ENCODE measurements around the gene AK5. TPM values are rescaled to one million over a fixed set of nuclear protein-coding genes. Genes with fewer than 3 reads are reported as not detected.
A peak's percentile ranks its signal among the peaks of the same experiment; 100 is the strongest.

The AK5 gene
- total and polyA plus RNA-seq, 2 experiments from 2014 or later = 8.8 to 12.2 TPM

DNA sequence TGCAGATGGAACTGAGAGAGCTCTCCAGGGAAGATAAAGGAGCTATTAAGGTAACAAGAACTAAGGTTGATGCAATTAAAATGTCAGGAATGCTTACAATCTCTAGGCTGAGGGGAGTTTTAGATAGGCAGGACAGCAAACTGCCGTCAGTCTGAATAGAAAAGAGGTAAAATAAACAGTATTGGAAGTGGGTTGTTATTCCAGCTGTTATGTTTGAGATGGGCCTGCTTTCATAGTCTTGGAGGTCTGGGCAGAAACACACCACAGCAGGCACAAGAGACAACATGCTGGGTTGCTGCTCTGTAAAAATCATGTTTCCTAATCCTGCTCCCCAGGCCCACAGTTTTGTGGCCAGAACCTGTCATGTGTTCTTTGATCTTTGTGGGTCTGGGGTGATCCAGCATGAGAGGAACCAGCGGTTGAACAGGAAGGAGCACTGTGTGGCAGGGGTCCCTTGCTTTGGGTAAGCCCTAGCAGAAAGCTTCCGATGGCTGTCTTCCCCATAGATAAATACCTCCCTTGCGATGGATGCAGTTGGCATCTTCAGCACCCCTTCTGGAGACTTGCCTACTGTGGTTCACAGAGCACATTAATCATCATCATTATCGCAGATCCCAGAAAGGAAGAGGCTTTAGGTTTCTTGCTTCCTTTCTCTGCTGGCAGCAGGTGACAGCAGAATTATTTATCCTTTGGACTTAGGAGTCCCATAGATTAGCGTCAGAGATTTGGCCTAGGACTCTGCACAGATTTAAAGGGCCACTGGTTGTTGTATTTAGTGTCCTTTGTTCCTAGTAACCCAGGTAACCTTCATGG, 97.1 kb downstream of the AK5 start:
- Histone ChIP-seq H4K20me1 (replicated peaks; ENCODE audit: insufficient read depth) (no peaks in the 10 kb centered on the region), H3K4me3 (no peak overlapping the region), H3K4me1 (ENCODE audit: insufficient read depth) (peaks cover 7% of the 10 kb centered on the region; the same call in 1 of the 2 replicates), H2AFZ (no peak overlapping the region), H3K36me3 (ENCODE audit: insufficient read depth) (no peaks in the 10 kb centered on the region), H3K79me2 (replicated peaks; ENCODE audit: insufficient read depth) (no peaks in the 10 kb centered on the region), H3K4me2 (no peak overlapping the region), H3K9me2 (ENCODE audit: insufficient read depth) (no peaks in the 10 kb centered on the region), H3K27me3 (ENCODE audit: insufficient read depth) (no peaks in the 10 kb centered on the region), H3F3A (replicated peaks; ENCODE audit: low read depth) (no peaks in the 10 kb centered on the region), H3K27ac (ENCODE audit: low read depth) (peak overlapping the region; percentile 30; the same call in 1 of the 2 replicates)
- no peak for TF ChIP-seq JUNB (IDR thresholded peaks at IDR 0.05; ENCODE audit: unreplicated experiment)
- no peak for TF ChIP-seq ZNF114 (CRISPR knock-in tag; IDR thresholded peaks at IDR 0.05)
- no peak for TF ChIP-seq EZH2 (IDR thresholded peaks at IDR 0.05; ENCODE audit: low read depth, unreplicated experiment)
- TF ChIP-seq, protein P1, sequence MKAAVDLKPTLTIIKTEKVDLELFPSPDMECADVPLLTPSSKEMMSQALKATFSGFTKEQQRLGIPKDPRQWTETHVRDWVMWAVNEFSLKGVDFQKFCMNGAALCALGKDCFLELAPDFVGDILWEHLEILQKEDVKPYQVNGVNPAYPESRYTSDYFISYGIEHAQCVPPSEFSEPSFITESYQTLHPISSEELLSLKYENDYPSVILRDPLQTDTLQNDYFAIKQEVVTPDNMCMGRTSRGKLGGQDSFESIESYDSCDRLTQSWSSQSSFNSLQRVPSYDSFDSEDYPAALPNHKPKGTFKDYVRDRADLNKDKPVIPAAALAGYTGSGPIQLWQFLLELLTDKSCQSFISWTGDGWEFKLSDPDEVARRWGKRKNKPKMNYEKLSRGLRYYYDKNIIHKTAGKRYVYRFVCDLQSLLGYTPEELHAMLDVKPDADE (IDR thresholded peaks at IDR 0.05) = no peak
- TF ChIP-seq STAT1 (IDR thresholded peaks at IDR 0.05; ENCODE audit: unreplicated experiment) = no peak
- TF ChIP-seq, protein P2, sequence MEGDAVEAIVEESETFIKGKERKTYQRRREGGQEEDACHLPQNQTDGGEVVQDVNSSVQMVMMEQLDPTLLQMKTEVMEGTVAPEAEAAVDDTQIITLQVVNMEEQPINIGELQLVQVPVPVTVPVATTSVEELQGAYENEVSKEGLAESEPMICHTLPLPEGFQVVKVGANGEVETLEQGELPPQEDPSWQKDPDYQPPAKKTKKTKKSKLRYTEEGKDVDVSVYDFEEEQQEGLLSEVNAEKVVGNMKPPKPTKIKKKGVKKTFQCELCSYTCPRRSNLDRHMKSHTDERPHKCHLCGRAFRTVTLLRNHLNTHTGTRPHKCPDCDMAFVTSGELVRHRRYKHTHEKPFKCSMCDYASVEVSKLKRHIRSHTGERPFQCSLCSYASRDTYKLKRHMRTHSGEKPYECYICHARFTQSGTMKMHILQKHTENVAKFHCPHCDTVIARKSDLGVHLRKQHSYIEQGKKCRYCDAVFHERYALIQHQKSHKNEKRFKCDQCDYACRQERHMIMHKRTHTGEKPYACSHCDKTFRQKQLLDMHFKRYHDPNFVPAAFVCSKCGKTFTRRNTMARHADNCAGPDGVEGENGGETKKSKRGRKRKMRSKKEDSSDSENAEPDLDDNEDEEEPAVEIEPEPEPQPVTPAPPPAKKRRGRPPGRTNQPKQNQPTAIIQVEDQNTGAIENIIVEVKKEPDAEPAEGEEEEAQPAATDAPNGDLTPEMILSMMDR (conservative IDR thresholded peaks at IDR 0.05; ENCODE audit: low read depth in 2 of 2) = no peak
- TF ChIP-seq POLR2AphosphoS5 (IDR thresholded peaks at IDR 0.05; ENCODE audit: low read depth) = no peak
- TF ChIP-seq EZH2phosphoT487 (IDR thresholded peaks at IDR 0.05; ENCODE audit: unreplicated experiment) = no peak
- TF ChIP-seq, protein P3, sequence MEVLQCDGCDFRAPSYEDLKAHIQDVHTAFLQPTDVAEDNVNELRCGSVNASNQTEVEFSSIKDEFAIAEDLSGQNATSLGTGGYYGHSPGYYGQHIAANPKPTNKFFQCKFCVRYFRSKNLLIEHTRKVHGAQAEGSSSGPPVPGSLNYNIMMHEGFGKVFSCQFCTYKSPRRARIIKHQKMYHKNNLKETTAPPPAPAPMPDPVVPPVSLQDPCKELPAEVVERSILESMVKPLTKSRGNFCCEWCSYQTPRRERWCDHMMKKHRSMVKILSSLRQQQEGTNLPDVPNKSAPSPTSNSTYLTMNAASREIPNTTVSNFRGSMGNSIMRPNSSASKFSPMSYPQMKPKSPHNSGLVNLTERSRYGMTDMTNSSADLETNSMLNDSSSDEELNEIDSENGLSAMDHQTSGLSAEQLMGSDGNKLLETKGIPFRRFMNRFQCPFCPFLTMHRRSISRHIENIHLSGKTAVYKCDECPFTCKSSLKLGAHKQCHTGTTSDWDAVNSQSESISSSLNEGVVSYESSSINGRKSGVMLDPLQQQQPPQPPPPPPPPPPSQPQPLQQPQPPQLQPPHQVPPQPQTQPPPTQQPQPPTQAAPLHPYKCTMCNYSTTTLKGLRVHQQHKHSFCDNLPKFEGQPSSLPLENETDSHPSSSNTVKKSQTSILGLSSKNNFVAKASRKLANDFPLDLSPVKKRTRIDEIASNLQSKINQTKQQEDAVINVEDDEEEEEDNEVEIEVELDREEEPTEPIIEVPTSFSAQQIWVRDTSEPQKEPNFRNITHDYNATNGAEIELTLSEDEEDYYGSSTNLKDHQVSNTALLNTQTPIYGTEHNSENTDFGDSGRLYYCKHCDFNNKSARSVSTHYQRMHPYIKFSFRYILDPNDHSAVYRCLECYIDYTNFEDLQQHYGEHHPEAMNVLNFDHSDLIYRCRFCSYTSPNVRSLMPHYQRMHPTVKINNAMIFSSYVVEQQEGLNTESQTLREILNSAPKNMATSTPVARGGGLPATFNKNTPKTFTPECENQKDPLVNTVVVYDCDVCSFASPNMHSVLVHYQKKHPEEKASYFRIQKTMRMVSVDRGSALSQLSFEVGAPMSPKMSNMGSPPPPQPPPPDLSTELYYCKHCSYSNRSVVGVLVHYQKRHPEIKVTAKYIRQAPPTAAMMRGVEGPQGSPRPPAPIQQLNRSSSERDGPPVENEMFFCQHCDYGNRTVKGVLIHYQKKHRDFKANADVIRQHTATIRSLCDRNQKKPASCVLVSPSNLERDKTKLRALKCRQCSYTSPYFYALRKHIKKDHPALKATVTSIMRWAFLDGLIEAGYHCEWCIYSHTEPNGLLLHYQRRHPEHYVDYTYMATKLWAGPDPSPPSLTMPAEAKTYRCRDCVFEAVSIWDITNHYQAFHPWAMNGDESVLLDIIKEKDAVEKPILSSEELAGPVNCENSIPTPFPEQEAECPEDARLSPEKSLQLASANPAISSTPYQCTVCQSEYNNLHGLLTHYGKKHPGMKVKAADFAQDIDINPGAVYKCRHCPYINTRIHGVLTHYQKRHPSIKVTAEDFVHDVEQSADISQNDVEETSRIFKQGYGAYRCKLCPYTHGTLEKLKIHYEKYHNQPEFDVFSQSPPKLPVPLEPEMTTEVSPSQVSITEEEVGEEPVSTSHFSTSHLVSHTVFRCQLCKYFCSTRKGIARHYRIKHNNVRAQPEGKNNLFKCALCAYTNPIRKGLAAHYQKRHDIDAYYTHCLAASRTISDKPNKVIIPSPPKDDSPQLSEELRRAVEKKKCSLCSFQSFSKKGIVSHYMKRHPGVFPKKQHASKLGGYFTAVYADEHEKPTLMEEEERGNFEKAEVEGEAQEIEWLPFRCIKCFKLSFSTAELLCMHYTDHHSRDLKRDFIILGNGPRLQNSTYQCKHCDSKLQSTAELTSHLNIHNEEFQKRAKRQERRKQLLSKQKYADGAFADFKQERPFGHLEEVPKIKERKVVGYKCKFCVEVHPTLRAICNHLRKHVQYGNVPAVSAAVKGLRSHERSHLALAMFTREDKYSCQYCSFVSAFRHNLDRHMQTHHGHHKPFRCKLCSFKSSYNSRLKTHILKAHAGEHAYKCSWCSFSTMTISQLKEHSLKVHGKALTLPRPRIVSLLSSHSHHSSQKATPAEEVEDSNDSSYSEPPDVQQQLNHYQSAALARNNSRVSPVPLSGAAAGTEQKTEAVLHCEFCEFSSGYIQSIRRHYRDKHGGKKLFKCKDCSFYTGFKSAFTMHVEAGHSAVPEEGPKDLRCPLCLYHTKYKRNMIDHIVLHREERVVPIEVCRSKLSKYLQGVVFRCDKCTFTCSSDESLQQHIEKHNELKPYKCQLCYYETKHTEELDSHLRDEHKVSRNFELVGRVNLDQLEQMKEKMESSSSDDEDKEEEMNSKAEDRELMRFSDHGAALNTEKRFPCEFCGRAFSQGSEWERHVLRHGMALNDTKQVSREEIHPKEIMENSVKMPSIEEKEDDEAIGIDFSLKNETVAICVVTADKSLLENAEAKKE (CRISPR knock-in tag; IDR thresholded peaks at IDR 0.05) = no peak
- no peak for TF ChIP-seq CREB1 (CRISPR knock-in tag; IDR thresholded peaks at IDR 0.05; ENCODE audit: low read depth)
- TF ChIP-seq, protein P4, sequence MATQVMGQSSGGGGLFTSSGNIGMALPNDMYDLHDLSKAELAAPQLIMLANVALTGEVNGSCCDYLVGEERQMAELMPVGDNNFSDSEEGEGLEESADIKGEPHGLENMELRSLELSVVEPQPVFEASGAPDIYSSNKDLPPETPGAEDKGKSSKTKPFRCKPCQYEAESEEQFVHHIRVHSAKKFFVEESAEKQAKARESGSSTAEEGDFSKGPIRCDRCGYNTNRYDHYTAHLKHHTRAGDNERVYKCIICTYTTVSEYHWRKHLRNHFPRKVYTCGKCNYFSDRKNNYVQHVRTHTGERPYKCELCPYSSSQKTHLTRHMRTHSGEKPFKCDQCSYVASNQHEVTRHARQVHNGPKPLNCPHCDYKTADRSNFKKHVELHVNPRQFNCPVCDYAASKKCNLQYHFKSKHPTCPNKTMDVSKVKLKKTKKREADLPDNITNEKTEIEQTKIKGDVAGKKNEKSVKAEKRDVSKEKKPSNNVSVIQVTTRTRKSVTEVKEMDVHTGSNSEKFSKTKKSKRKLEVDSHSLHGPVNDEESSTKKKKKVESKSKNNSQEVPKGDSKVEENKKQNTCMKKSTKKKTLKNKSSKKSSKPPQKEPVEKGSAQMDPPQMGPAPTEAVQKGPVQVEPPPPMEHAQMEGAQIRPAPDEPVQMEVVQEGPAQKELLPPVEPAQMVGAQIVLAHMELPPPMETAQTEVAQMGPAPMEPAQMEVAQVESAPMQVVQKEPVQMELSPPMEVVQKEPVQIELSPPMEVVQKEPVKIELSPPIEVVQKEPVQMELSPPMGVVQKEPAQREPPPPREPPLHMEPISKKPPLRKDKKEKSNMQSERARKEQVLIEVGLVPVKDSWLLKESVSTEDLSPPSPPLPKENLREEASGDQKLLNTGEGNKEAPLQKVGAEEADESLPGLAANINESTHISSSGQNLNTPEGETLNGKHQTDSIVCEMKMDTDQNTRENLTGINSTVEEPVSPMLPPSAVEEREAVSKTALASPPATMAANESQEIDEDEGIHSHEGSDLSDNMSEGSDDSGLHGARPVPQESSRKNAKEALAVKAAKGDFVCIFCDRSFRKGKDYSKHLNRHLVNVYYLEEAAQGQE (IDR thresholded peaks at IDR 0.05; ENCODE audit: unreplicated experiment) = no peak
- Mint-ChIP-seq H3K27me3 (ENCODE audit: insufficient read depth, low read depth, poor library complexity) (no peaks in the 10 kb centered on the region), H3K4me3 (no peak overlapping the region), H3K27ac (no peak overlapping the region), H3K9me3 (no peaks in the 10 kb centered on the region), H3K36me3 (ENCODE audit: low read depth) (no peaks in the 10 kb centered on the region), H3K4me1 (peaks cover 13% of the 10 kb centered on the region)
- DNase-seq (ENCODE audit: low spot score) (peak; percentile 37), ATAC-seq (no peak; the same call in 2 of the 3 replicates)

All from GM23338 (cell line).